ENCODE measurements around the gene ZNHIT1.

The ZNHIT1 gene

DNA sequence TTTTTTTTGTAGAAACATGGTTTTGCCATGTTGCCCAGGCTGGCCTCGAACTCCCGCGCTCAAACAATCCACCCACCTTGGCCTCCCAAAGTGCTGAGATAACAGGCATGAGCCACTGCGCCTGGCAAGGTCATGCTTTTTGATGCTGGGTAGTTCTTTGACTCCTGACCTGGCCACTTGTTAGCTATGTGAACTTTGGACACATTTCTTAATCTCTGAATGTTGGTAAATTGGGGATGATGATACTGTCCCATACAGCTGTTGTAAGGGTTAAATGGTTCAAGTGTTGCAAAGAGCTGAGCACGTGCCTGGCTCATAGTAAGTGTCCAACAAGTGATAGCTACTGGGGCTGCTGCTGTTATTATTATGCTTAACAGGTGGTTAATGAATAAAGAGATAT, 2.3 kb downstream of the ZNHIT1 start:
- ATAC-seq, result no peak

GRCh38 chr7:101222275-101222830, 4.4 kb downstream of the ZNHIT1 start:
- no peak for ATAC-seq

- ATAC-seq, result peak in 1 of 2 donors; percentile 5
Observed at GRCh38 chr7:101223528-101223927, 5.6 kb downstream of the ZNHIT1 start.

GRCh38 chr7:101225650-101226049, 7.7 kb downstream of the ZNHIT1 start:
- no peak for ATAC-seq

DNA sequence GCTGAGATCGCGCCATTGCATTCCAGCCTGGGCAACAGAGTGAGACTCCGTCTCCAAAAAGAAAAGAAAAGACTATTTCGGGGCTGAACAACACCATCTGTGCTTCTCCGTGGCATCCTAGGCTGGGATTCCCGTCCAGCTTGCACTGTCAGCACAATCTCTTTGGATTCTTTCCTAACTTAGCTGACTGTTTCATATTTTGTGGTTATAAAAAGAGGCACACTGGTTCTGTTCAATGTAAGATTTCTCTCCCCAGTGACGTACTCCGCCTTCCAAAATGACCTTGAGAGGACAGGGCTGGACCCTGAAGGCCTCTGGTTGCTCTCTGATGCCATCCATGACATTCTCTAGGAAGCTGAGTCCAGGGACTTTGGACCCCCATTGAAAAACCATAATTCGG, 8.8 kb downstream of the ZNHIT1 start:
- ATAC-seq, result no peak

DNA sequence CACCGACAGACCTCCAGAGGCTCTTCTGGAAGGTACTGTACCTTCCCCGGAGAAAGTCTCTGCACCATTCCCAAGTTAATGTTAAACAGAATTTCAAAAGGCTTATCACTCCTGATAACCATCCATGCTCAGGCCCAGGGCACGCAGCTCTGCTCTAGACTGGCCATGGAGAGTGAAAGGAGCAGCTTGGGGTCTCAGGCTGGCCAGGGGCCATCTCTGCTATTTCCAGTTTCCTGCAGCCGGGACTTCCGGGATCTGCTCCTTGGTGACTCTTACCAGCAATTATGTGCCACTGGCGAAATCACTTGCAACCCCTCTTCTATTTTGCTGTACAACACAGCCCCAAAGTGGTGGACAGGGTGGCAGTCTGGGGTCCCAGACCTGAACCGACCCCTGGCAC, 13.7 kb downstream of the ZNHIT1 start:
- ATAC-seq, result no peak

DNA sequence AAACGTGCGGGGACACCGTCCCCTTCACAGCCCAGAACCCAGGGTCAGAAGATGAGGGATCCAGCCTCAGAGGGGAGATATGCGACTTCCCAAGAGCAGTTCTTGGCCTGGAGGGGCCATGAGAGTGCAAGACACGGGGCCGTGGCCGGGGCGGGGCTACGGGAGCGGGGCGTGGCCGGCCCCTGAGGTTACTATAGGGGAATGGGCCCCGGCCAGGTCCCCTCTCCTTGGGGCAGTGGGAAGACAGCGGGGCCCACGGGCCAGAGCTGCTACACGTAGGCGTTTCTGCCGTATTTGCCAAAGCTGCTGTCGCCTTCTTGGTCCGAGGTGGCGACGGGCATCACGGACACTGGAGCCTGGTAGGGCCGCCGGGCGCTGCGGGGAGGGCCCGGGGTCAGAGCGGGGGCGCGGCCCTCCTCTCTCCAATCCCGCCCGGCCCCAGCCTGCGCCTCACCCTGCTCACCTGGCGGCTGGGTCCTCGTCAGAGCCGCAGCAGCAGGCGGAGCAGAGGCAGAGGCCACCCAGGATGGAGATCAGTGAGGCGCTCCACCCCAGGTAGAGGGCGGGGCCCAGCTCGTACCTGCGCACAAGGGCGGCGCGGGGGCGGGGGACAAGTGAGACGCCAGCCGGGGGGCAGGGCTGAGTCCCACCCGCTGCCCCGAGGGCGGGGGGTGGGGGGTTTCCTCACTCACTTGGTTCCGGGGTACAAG, 14.3 kb downstream of the ZNHIT1 start:
- no peak for ATAC-seq

DNA sequence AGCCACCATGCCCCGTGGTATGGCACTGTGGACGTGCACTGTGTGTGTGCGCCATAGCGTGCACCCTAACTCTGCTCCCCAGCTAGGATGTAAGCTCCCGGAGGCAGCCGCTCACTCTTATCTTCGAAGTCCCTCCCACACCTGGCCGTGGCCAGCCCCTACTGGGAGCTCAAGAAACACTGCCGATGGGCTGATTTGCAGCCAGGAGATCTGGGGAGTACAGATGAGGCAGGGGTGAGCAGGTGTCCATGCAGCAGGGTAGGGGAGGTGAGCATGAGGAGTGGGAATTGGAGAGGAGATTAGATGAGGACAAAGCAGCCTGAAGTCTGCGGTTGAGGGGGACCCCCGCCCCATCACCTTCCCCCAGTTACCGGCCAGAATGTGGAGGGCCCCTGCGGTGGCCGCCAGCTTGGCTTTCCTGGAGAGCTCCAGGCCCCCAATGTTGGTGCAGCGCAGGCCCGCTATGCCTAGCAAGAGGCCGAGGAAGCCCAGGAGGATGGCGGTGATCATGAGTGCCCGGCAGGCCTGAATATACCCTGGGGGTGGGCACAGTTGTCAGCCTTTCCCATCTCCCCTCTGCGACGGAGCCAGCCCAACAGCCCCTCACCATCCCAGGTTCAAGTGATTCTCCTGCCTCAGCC, 16.1 kb downstream of the ZNHIT1 start:
- no peak for ATAC-seq

DNA sequence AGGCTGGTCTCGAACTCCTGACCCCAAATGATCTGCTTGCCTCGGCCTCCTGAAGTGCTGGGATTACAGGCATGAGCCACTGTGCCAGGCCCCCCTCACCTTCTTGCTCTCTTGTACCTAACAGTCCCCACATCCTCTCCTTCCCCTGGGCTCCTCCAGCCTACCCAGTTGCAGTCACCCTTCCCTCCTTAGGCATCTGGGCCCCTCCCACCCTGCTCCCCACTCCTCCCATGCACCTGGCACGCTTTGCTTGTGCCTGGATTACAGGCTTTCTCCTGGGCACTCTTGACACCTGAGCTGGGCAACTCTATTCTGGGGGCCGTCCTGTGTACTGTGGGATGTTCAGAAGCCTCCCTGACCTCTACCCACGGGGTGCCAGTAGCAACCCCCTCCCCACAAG, 16.7 kb downstream of the ZNHIT1 start:
- no peak for ATAC-seq

DNA sequence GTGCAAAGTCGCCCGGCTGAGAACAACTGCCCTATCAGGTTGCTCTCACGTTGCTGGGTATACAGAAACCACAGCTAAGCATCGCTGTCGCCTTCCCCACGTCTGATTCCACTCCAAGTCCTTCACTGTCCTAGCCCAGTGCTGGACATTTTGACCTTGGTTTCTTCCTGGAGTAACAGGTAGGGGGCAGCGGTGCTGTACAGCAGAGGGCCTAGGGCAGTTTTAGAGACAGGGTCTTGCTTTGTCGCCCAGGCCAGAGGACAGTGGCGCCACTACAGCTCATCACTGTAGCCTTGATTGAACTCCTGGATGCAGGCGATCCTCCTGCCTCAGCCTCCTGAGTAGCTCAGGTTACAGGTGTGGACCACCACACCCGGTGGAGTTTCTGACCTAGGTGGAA, 17.1 kb downstream of the ZNHIT1 start:
- no peak for ATAC-seq

GRCh38 chr7:101235522-101235921, 17.6 kb downstream of the ZNHIT1 start:
- no peak for ATAC-seq

DNA sequence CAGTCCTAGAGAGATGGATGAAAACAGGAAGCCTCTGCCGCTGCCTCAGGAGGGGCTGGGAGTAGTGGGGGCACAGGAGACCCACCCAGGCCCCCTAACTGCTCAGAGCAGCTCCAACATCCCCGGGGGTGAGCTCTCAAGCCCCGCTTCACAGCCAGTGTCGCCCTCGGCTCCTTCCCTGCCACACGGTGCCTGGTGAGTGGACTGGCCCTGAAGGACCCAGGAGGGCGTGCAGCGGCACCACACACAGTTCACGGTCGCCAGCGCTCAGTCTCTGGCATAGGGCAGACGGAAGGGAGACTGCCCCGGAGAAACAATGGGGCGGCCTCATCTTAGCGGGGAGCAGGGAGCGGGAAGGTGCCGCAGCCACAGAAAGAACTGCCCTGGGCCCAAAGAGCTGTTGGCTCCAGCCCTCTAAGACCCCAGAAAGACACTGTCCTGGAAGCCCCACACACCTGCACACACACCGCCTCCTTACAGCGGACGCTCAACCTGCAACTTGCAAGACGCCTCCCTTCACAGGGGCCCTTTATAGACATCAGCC, 18.4 kb downstream of the ZNHIT1 start:
- ATAC-seq, result no peak

GRCh38 chr7:101237206-101238067, 19.5 kb downstream of the ZNHIT1 start, which contains the start of gene CLDN15:
Gene CLDN15 (minus strand): TSS chr7:101237802. CDS start chr7:101237581, 221 bp downstream.
- ATAC-seq, result no peak

GRCh38 chr7:101238226-101239182, 20.5 kb downstream of the ZNHIT1 start:
- ATAC-seq, result no peak

- no peak for ATAC-seq
Observed at GRCh38 chr7:101239191-101239950, 21.4 kb downstream of the ZNHIT1 start.

DNA sequence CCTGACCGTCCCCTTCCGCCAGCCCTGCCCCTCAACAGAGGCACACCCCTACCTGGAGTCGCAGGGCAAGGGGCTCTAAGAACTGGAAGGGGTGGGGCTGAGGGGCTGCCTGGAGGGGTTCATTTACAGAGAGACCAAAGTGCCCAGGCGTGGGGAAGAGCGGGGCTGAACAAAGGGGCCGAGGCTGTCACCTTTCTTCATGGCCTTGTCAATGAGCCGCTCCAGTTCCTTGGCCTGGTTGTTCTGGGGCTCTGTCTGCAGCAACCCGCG, 21.9 kb downstream of the ZNHIT1 start:
- no peak for ATAC-seq

- ATAC-seq, result no peak
Observed at GRCh38 chr7:101240226-101241014, 22.5 kb downstream of the ZNHIT1 start.

DNA sequence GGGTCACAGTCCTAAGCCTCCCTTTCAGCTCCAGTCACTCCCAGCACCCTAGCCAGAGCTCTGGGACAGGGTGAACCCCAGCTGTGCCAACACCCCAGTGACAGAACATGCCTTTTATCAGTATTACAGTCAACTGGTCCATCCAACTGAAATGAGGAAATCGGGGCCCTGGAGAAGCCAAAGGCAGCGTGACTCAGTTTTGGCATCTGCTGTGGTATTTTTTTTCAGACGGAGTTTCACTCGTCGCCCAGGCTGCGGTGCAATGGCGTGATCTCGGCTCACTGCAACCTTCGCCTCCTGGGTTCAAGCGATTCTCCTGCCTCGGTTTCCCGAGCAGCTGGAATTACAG, 23.0 kb downstream of the ZNHIT1 start:
- no peak for ATAC-seq

- no peak for ATAC-seq
Observed at GRCh38 chr7:101241443-101242349, 23.7 kb downstream of the ZNHIT1 start.
